HepG2 (cell line): ENCODE results near the gene NRP1. TPM values are rescaled to one million over a fixed set of nuclear protein-coding genes. Genes with fewer than 3 reads are reported as not detected.

ENCODE experiments used
- ATAC-seq: fragments of 200-7000 bp; cut with Tn5 transposase; 3 replicates; pipeline ENCODE4 v1.9.1; 2020; ENCODE audit warnings: mild to moderate bottlenecking, moderate library complexity
- BruUV-seq: library from RNA; stranded (reverse); fragments of 400-500 nt; replicated peaks from 2 replicates; lab custom pipeline; 2021; lab: Mats Ljungman, UMichigan
- CTCF ChIA-PET: fragments of 300-600 bp; formaldehyde crosslinking; extraction: SDS; loops from one replicate; lab custom pipeline; 2021; ENCODE audit warnings: low total read pairs, inconsistent platforms, low intra/inter-chr PET ratio; lab: Yijun Ruan, JAX
- POLR2A ChIA-PET: fragments of 350-600 bp; sonication (Branson Sonifier 250); formaldehyde crosslinking; loops from one replicate; lab custom pipeline; 2020; ENCODE audit warnings: antibody characterized with exemption, inconsistent platforms; lab: Yijun Ruan, JAX
- DNase-seq: peaks from one replicate; pipeline ENCODE4 v3.0.0-alpha.2; 2015; ENCODE audit warnings: low spot score
- FAIRE-seq: peaks from 3 replicates; lab custom pipeline; 2011; peaks lifted over from hg19 to GRCh38; lab: Jason Lieb, UNC
- H2AFZ ChIP-seq: one replicate; pipeline ENCODE4 v1.6.1; 2011; ENCODE audit warnings: low read length, inconsistent platforms
- H3K27ac ChIP-seq: fragments of 300-600 bp; 3 replicates; pipeline ENCODE4 v1.8.0; 2011; ENCODE audit warnings: mixed run types, mild to moderate bottlenecking, mixed read lengths, low read length, inconsistent platforms; ENCODE audit not compliant: insufficient read depth; ENCODE audit errors: extremely low read length
- H3K27me3 ChIP-seq, 2 experiments: fragments of 200-600 bp in 1 of 2; 2 replicates in 1 of 2; 3 replicates in 1 of 2; pipeline versions ENCODE4 v1.6.0 to v1.8.0; 2011; ENCODE audit warnings: low read length in 2 of 2, mild to moderate bottlenecking in 2 of 2, moderate library complexity in 2 of 2, inconsistent platforms in 1 of 2; ENCODE audit not compliant: insufficient read depth in 2 of 2, control insufficient read depth in 1 of 2
- H3K36me3 ChIP-seq, 2 experiments: fragments of 200-600 bp in 1 of 2; replicated peaks in 1 of 2; 2 replicates in 1 of 2; 3 replicates in 1 of 2; pipeline versions ENCODE4 v1.5.1 to v1.8.0; 2011; ENCODE audit warnings: low read length in 2 of 2, inconsistent platforms in 1 of 2; ENCODE audit not compliant: insufficient read depth in 2 of 2, control insufficient read depth in 1 of 2
- H3K4me1 ChIP-seq: 2 replicates; pipeline ENCODE4 v1.5.1; 2012; ENCODE audit warnings: low read length, inconsistent platforms; ENCODE audit not compliant: insufficient read depth
- H3K4me2 ChIP-seq: 2 replicates; pipeline ENCODE4 v1.6.0; 2011; ENCODE audit warnings: low read depth, low read length, inconsistent platforms
- H3K4me3 ChIP-seq, 3 experiments: fragments of 200-600 bp in 1 of 3; sonication (generic), shearing (Covaris generic) in 1 of 3; replicated peaks in 1 of 3; 2 replicates each; pipeline ENCODE4 v1.5.1; 2011 to 2016; ENCODE audit warnings: low read length in 3 of 3, inconsistent platforms in 2 of 3, low read depth in 2 of 3, mild to moderate bottlenecking in 2 of 3, control low read depth in 1 of 3, mixed read lengths in 1 of 3; ENCODE audit not compliant: insufficient read depth in 1 of 3
- H3K79me2 ChIP-seq: one replicate; pipeline ENCODE4 v1.6.1; 2011; ENCODE audit warnings: low read length, inconsistent platforms; ENCODE audit not compliant: insufficient read depth
- H3K9ac ChIP-seq: 2 replicates; pipeline ENCODE4 v1.6.0; 2011; ENCODE audit warnings: mild to moderate bottlenecking, low read depth, low read length, inconsistent platforms; ENCODE audit not compliant: insufficient read depth
- H3K9me3 ChIP-seq: 2 replicates; pipeline ENCODE4 v1.5.1; 2012; ENCODE audit warnings: mild to moderate bottlenecking, low read length
- H4K20me1 ChIP-seq: 2 replicates; pipeline ENCODE4 v1.6.0; 2011; ENCODE audit warnings: inconsistent platforms, mild to moderate bottlenecking, low read length, moderate library complexity; ENCODE audit not compliant: insufficient read depth
- BCLAF1 ChIP-seq: fragments of 450-650 bp; IDR thresholded peaks from 2 replicates; pipeline ENCODE4 v1.6.1; 2017; ENCODE audit warnings: mild to moderate bottlenecking
- CTCF ChIP-seq: sonication (generic); formaldehyde crosslinking; IDR thresholded peaks from 2 replicates; pipeline ENCODE4 v1.5.0; 2020; ENCODE audit warnings: mild to moderate bottlenecking, missing genetic modification reagents, moderate library complexity
- EP300 ChIP-seq, 3 experiments: sonication (generic) in 1 of 3; formaldehyde crosslinking in 1 of 3; IDR thresholded peaks; 2 replicates each; pipeline versions ENCODE4 v1.5.1 to v1.6.1; 2011 to 2020; ENCODE audit warnings: low read depth in 2 of 3, low read length in 2 of 3, borderline replicate concordance in 1 of 3, improper control_type of control experiment in 1 of 3, mild to moderate bottlenecking in 1 of 3, missing genetic modification reagents in 1 of 3, moderate library complexity in 1 of 3
- FOXA3 ChIP-seq: IDR thresholded peaks from 2 replicates; pipeline ENCODE4 v1.6.1; 2016; ENCODE audit warnings: missing genetic modification reagents, missing compliant biosample characterization
- FOXP1 ChIP-seq, 2 experiments: fragments of 450-650 bp in 1 of 2; IDR thresholded peaks; 2 replicates each; pipeline ENCODE4 v1.6.1; 2017 to 2018; ENCODE audit warnings: antibody characterized with exemption in 1 of 2
- GATA4 ChIP-seq: sonication (generic); IDR thresholded peaks from 2 replicates; pipeline ENCODE4 v1.6.1; 2016; ENCODE audit warnings: antibody characterized with exemption, low read depth, borderline replicate concordance
- JUND ChIP-seq: sonication (generic); formaldehyde crosslinking; IDR thresholded peaks from 2 replicates; pipeline ENCODE4 v1.8.0; 2022; ENCODE audit warnings: mild to moderate bottlenecking, missing genetic modification reagents
- POLR2G ChIP-seq: fragments of 200-400 bp; formaldehyde crosslinking; IDR thresholded peaks from 2 replicates; pipeline ENCODE4 v1.6.1; 2018; ENCODE audit warnings: mild to moderate bottlenecking, low read depth, low read length, moderate library complexity
- RFX1 ChIP-seq: fragments of 450-650 bp; IDR thresholded peaks from 2 replicates; pipeline ENCODE4 v1.6.1; 2017
- RXRB ChIP-seq: IDR thresholded peaks from 2 replicates; pipeline ENCODE4 v1.6.1; 2016; ENCODE audit warnings: borderline replicate concordance, missing genetic modification reagents, missing compliant biosample characterization
- SMC3 ChIP-seq: IDR thresholded peaks from 2 replicates; pipeline ENCODE4 v1.6.1; 2011; ENCODE audit warnings: low read length, improper control_type of control experiment
- SP4 ChIP-seq: sonication (generic); formaldehyde crosslinking; IDR thresholded peaks from 2 replicates; pipeline ENCODE4 v1.8.1; 2023; ENCODE audit warnings: mild to moderate bottlenecking, missing genetic modification reagents
- STAG1 ChIP-seq: sonication (generic); formaldehyde crosslinking; IDR thresholded peaks from 2 replicates; pipeline ENCODE4 v1.4.0; 2020; ENCODE audit warnings: missing genetic modification reagents
- U2AF1 ChIP-seq: fragments of 200-400 bp; formaldehyde crosslinking; optimal IDR thresholded peaks from 2 replicates; pipeline ENCODE3; 2017; ENCODE audit warnings: mild to moderate bottlenecking, low read depth, low read length
- ZNF331 ChIP-seq: sonication (generic); formaldehyde crosslinking; IDR thresholded peaks from 2 replicates; pipeline ENCODE4 v1.4.0; 2020; ENCODE audit warnings: missing genetic modification reagents
- ZNF350 ChIP-seq: sonication (generic); formaldehyde crosslinking; IDR thresholded peaks from 2 replicates; pipeline ENCODE4 v1.4.0; 2020; ENCODE audit warnings: mild to moderate bottlenecking, low read depth, missing genetic modification reagents, borderline replicate concordance
- ZNF615 ChIP-seq: sonication (generic); formaldehyde crosslinking; IDR thresholded peaks from 2 replicates; pipeline ENCODE4 v1.5.0; 2020; ENCODE audit warnings: mild to moderate bottlenecking, missing genetic modification reagents, borderline replicate concordance
- ZNF841 ChIP-seq: sonication (generic); formaldehyde crosslinking; IDR thresholded peaks from 2 replicates; pipeline ENCODE4 v1.8.1; 2023; ENCODE audit warnings: missing genetic modification reagents, borderline replicate concordance
- in situ Hi-C: cut with HindIII; loops from 2 replicates; pipeline ENCODE4 v1.10.0; 2017; ENCODE audit warnings: low pct_unique_long_range_greater_than_20kb; ENCODE audit not compliant: extremely low pct_ligation_motif_present
- intact Hi-C: fragments of 100-400 bp; cut with micrococcal nuclease; formaldehyde crosslinking; loops from one replicate; pipeline ENCODE4 v1.10.0; 2022; ENCODE audit not compliant: unreplicated experiment
- polyA plus RNA-seq, 8 experiments: library from polyadenylated mRNA; depleted of rRNA in 3 of 8; stranded (reverse) in 7 of 8; unstranded in 1 of 8; fragments of >200 nt; fragmentation: Illumina TruSeq in 4 of 8; extraction: Trizol in 4 of 8; gene quantifications; 2 replicates each; pipeline versions ENCODE4 v1.2.1 to v1.2.3, GENCODE V29; 2011 to 2016; ENCODE audit warnings: low read depth in 4 of 8, missing spikeins in 1 of 8, mixed read lengths in 1 of 8; ENCODE audit not compliant: insufficient read depth in 1 of 8
- total RNA-seq, 5 experiments: library from RNA; depleted of rRNA; stranded (reverse); fragments of >200 nt; fragmentation: Illumina TruSeq; extraction: Trizol; gene quantifications; 2 replicates each; pipeline ENCODE4 v1.2.3, GENCODE V29; 2016; ENCODE audit warnings: low read depth in 1 of 5
- TF ChIP-seq, protein P1 (sequence below): sonication (generic); formaldehyde crosslinking; IDR thresholded peaks from 2 replicates; pipeline ENCODE4 v1.8.0; 2022; ENCODE audit warnings: mild to moderate bottlenecking, missing genetic modification reagents

NRP1 gene
- total and polyA plus RNA-seq, 2 of the 13 experiments (the other 11 are each of a cell fraction or from before 2014, with no cell fraction given), result 5.3 to 5.8 TPM

DNA sequence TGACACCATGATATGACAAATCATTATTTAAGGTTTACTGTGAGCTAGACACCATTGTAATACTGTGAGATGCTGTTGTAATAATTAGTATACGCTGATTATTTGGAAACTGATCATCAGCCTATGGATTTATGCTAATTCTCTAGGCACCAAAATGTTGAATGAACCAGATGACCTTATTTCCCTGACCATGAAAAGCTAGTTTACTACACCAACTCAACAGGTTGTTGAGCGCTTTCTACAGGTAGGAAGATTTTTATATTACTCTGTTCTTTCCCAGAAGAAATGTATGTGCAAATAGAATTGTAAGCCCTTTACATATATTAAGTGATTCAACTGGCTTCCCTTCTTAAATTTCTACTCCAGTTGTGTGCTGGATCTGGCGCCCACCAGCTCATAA lies 6.2 kb downstream of the NRP1 start (continued):
- TF ChIP-seq FOXP1 (IDR thresholded peaks at IDR 0.05), result no peak
- TF ChIP-seq FOXP1 (CRISPR knock-in tag; IDR thresholded peaks at IDR 0.05), result no peak

GRCh38 chr10:33327751-33328150 lies 6.7 kb downstream of the NRP1 start:
- intact Hi-C loops, result no loop called here

More at GRCh38 chr10:33327751-33328150, 6.7 kb downstream of the NRP1 start:
- Histone ChIP-seq H3K4me3 (no peak overlapping the region), H3K9me3 (no peaks in the 10 kb centered on the region), H3K27me3 (no peaks in the 10 kb centered on the region), H3K79me2 (no peaks in the 10 kb centered on the region), H3K27ac (no peak overlapping the region), H3K9ac (no peak overlapping the region), H2AFZ (no peak overlapping the region), H3K36me3 (peaks cover 0 to 2% of the 10 kb centered on the region in 2 experiments; a peak in 2 of 5 replicates), H3K4me1 (peaks cover 58% of the 10 kb centered on the region), H3K4me2 (no peak overlapping the region), H4K20me1 (no peaks in the 10 kb centered on the region)
- in situ Hi-C loops, result loop anchor here (25.0 kb wide), 1 partner anchor 1310 kb away; no protein-coding TSS in a partner anchor
- TF ChIP-seq ZNF350 (CRISPR knock-in tag), result no peak
- TF ChIP-seq JUND (CRISPR knock-in tag), result no peak
- peak; percentile 22; the same call in 1 of the 2 replicates for TF ChIP-seq CTCF (CRISPR knock-in tag)
- no peak for TF ChIP-seq SP4
- no peak for TF ChIP-seq BCLAF1
- TF ChIP-seq FOXA3 (CRISPR knock-in tag), result no peak
- no peak for TF ChIP-seq ZNF841 (CRISPR knock-in tag)
- TF ChIP-seq, protein P1, sequence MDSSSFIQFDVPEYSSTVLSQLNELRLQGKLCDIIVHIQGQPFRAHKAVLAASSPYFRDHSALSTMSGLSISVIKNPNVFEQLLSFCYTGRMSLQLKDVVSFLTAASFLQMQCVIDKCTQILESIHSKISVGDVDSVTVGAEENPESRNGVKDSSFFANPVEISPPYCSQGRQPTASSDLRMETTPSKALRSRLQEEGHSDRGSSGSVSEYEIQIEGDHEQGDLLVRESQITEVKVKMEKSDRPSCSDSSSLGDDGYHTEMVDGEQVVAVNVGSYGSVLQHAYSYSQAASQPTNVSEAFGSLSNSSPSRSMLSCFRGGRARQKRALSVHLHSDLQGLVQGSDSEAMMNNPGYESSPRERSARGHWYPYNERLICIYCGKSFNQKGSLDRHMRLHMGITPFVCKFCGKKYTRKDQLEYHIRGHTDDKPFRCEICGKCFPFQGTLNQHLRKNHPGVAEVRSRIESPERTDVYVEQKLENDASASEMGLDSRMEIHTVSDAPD (CRISPR knock-in tag), result no peak
- no peak for TF ChIP-seq EP300 (IDR thresholded peaks at IDR 0.05; ENCODE audit: low read depth in 2 of 2, low read length in 2 of 2)
- no peak for TF ChIP-seq EP300 (CRISPR knock-in tag; IDR thresholded peaks at IDR 0.05; ENCODE audit: borderline replicate concordance)
- TF ChIP-seq GATA4, result no peak
- TF ChIP-seq STAG1 (CRISPR knock-in tag), result peak; percentile 36
- no peak for TF ChIP-seq U2AF1
- peak; percentile 19; the same call in 1 of the 2 replicates for TF ChIP-seq SMC3
- no peak for TF ChIP-seq ZNF331 (CRISPR knock-in tag)
- TF ChIP-seq RXRB (CRISPR knock-in tag), result no peak
- no peak for TF ChIP-seq POLR2G
- no peak for TF ChIP-seq RFX1
- TF ChIP-seq ZNF615 (CRISPR knock-in tag), result no peak
- ChIA-PET POLR2A (interaction anchor here (0.9 to 1.2 kb wide), 2 partner anchors 131 to 133 kb away, joined by 3 to 4 read pairs; no protein-coding TSS in a partner anchor), CTCF (no interaction called here)
- DNase-seq, result no peak
- no peak for ATAC-seq
- FAIRE-seq, result peak; percentile 30
- BruUV-seq, result no TSS peak
